HG03520 (cell line): ENCODE data around the gene LDLRAD3.

ENCODE experiments used
- ATAC-seq: cut with Tn5 transposase; IDR thresholded peaks from one replicate; pipeline ENCODE4 v1.9.1; 2021; ENCODE audit warnings: mild to moderate bottlenecking, moderate library complexity; ENCODE audit not compliant: unreplicated experiment

LDLRAD3 gene

GRCh38 chr11:35927104-35927503 lies 16.8 kb upstream of the LDLRAD3 start:
- no peak for ATAC-seq

GRCh38 chr11:35927682-35928081 lies 16.2 kb upstream of the LDLRAD3 start:
- no peak for ATAC-seq

- ATAC-seq, result no peak
Observed at GRCh38 chr11:35928688-35929395, 15.0 kb upstream of the LDLRAD3 start.

GRCh38 chr11:35930466-35930865 lies 13.4 kb upstream of the LDLRAD3 start:
- ATAC-seq, result no peak

- no peak for ATAC-seq
Observed at GRCh38 chr11:35932121-35932520, 11.7 kb upstream of the LDLRAD3 start.

- no peak for ATAC-seq
Observed at GRCh38 chr11:35932681-35933319, 11.1 kb upstream of the LDLRAD3 start.

GRCh38 chr11:35933320-35933871 lies 10.5 kb upstream of the LDLRAD3 start:
- ATAC-seq, result no peak

GRCh38 chr11:35934271-35934670 lies 9.6 kb upstream of the LDLRAD3 start:
- no peak for ATAC-seq

- no peak for ATAC-seq
Observed at GRCh38 chr11:35934981-35935380, 8.9 kb upstream of the LDLRAD3 start.

- no peak for ATAC-seq
Observed at GRCh38 chr11:35935390-35935789, 8.5 kb upstream of the LDLRAD3 start.

- ATAC-seq, result no peak
Observed at GRCh38 chr11:35937111-35937510, 6.8 kb upstream of the LDLRAD3 start.

- ATAC-seq, result no peak
Observed at GRCh38 chr11:35937700-35938099, 6.2 kb upstream of the LDLRAD3 start.

- no peak for ATAC-seq
Observed at GRCh38 chr11:35938231-35938630, 5.6 kb upstream of the LDLRAD3 start.

GRCh38 chr11:35943309-35943708 lies 553 bp upstream of the LDLRAD3 start:
- no peak for ATAC-seq

GRCh38 chr11:35944503-35945136 lies 758 bp downstream of the LDLRAD3 start:
- no peak for ATAC-seq

GRCh38 chr11:35945137-35945518 lies 1.3 kb downstream of the LDLRAD3 start:
- no peak for ATAC-seq

- no peak for ATAC-seq
Observed at GRCh38 chr11:35946766-35947165, 2.9 kb downstream of the LDLRAD3 start.

- no peak for ATAC-seq
Observed at GRCh38 chr11:35947437-35947836, 3.6 kb downstream of the LDLRAD3 start.

- ATAC-seq, result no peak
Observed at GRCh38 chr11:35949242-35949641, 5.4 kb downstream of the LDLRAD3 start.

- no peak for ATAC-seq
Observed at GRCh38 chr11:35950082-35950481, 6.2 kb downstream of the LDLRAD3 start.

- no peak for ATAC-seq
Observed at GRCh38 chr11:35951680-35952079, 7.8 kb downstream of the LDLRAD3 start.
